ENCODE results near the gene SLC25A44.

The SLC25A44 gene

DNA sequence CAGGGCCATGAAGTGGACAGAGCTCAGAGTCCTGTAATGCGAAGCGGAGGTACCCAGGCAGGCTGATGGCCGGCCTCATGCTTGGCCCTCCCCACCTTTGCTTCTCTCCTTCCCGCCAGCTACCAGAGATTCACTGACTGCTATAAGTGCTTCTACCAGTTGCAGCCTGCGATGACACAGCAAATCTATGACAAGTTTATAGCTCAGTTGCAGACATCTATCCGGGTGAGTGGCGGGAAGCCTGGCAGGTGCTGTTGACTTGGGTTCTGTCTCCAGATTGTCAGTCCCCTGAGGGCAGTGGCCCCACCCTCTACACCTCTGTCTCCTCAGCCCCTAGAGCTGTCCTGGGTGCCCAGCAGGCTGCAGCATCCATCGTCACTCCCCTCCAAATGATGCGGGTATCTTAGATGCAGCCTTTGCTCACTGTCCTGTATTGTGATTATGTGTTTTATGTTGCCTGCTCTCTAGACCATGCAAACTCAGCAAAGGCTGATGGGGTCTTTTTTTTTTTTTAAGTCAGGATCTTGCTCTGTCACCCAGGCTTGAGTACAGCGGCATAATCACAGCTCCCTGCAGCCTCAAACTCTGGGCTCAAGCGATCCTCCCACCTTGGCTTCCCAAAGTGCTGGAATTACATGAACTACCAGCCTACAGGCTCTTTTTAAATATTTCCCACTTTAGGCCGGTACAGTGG is 38.4 kb downstream of the SLC25A44 start:
- Histone ChIP-seq H3K79me2 (ENCODE audit: insufficient read depth, low read depth) (no peaks in the 10 kb centered on the region), H3K4me2 (no peak overlapping the region), H3K4me1 (ENCODE audit: low read depth, poor library complexity, severe bottlenecking) (peaks cover 60% of the 10 kb centered on the region), H3K36me3 (ENCODE audit: insufficient read depth) (no peaks in the 10 kb centered on the region), H3K4me3 (IDR thresholded peaks at IDR 0.05; ENCODE audit: insufficient read depth, low read depth, low read length) (no peak overlapping the region), H3K9ac (no peak overlapping the region), H2AFZ (ENCODE audit: low read depth) (no peak overlapping the region), H3K27ac (no peak overlapping the region; the same call in 1 of the 2 replicates), H4K20me1 (ENCODE audit: insufficient read depth) (no peaks in the 10 kb centered on the region), H3K27me3 (ENCODE audit: insufficient read depth, low read depth) (no peaks in the 10 kb centered on the region)
- TF ChIP-seq, protein P1, sequence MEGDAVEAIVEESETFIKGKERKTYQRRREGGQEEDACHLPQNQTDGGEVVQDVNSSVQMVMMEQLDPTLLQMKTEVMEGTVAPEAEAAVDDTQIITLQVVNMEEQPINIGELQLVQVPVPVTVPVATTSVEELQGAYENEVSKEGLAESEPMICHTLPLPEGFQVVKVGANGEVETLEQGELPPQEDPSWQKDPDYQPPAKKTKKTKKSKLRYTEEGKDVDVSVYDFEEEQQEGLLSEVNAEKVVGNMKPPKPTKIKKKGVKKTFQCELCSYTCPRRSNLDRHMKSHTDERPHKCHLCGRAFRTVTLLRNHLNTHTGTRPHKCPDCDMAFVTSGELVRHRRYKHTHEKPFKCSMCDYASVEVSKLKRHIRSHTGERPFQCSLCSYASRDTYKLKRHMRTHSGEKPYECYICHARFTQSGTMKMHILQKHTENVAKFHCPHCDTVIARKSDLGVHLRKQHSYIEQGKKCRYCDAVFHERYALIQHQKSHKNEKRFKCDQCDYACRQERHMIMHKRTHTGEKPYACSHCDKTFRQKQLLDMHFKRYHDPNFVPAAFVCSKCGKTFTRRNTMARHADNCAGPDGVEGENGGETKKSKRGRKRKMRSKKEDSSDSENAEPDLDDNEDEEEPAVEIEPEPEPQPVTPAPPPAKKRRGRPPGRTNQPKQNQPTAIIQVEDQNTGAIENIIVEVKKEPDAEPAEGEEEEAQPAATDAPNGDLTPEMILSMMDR (conservative IDR thresholded peaks at IDR 0.05; ENCODE audit: low read depth, low read length): no peak

DNA sequence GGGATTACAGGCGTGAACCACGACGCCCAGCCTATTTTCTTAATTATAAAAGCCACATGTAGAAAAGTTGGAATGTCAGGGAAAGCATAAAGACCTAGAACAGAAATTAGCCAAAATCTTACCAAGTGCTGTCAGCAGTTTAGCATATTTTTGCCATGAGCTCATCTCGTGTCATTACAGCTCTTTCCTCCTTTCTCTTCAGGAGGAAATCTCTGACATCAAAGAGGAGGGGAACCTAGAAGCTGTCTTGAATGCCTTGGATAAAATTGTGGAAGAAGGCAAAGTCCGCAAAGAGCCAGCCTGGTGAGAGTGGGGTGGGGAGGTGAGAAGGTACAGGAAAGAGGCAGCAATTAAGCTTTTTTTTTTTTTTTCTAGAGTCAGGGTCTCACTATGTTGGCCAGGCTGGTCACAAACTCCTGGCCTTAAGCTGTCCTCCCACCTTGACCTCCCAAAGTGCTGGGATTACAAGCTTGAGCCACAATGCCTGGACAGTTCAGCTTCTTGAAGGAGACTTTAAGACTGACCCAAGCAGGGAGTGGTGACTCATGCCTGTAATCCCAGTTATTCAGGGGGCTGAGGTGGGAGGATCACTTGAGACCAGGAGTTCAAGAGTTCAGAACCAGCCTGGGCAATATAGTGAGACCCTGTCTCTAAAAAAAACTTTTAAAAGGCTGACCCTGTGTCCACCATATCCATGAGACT is 39.7 kb downstream of the SLC25A44 start:
- no peaks in the 10 kb centered on the region for H3K27me3 ChIP-seq (ENCODE audit: insufficient read depth, low read depth)
- no peaks in the 10 kb centered on the region for H4K20me1 ChIP-seq (ENCODE audit: insufficient read depth)
- no peaks in the 10 kb centered on the region for H3K79me2 ChIP-seq (ENCODE audit: insufficient read depth, low read depth)
- TF ChIP-seq, protein P1 (conservative IDR thresholded peaks at IDR 0.05; ENCODE audit: low read depth, low read length): no peak
- H2AFZ ChIP-seq (ENCODE audit: low read depth): no peak overlapping the region
- H3K36me3 ChIP-seq (ENCODE audit: insufficient read depth): no peaks in the 10 kb centered on the region
- no peak overlapping the region for H3K4me2 ChIP-seq
- peaks cover 47% of the 10 kb centered on the region for H3K4me1 ChIP-seq (ENCODE audit: low read depth, poor library complexity, severe bottlenecking)
- no peak overlapping the region for H3K27ac ChIP-seq
- H3K9ac ChIP-seq: no peak overlapping the region
- H3K4me3 ChIP-seq (IDR thresholded peaks at IDR 0.05; ENCODE audit: insufficient read depth, low read depth, low read length): no peak overlapping the region

DNA sequence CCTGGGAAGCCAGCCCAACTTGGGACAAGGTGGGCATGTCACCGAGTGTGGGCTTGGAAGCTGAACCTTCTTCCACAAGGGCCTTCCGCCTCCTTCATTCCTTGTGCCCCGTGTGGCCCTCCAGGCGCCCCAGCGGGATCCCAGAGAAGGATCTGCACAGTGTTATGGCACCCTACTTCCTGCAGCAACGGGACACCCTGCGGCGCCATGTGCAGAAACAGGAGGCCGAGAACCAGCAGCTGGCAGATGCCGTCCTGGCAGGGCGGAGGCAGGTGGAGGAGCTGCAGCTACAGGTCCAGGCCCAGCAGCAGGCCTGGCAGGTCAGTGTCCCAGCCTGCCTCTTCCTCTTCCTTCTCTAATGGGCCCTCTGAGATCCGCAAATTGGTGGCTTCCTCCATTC is 42.3 kb downstream of the SLC25A44 start:
- H3K79me2 ChIP-seq (ENCODE audit: insufficient read depth, low read depth): no peaks in the 10 kb centered on the region
- H3K36me3 ChIP-seq (ENCODE audit: insufficient read depth): no peaks in the 10 kb centered on the region
- no peak overlapping the region for H3K27ac ChIP-seq
- peaks cover 26% of the 10 kb centered on the region for H3K4me1 ChIP-seq (ENCODE audit: low read depth, poor library complexity, severe bottlenecking)
- no peaks in the 10 kb centered on the region for H4K20me1 ChIP-seq (ENCODE audit: insufficient read depth)
- H3K4me2 ChIP-seq: no peak overlapping the region
- no peak overlapping the region for H3K9ac ChIP-seq
- TF ChIP-seq, protein P1 (conservative IDR thresholded peaks at IDR 0.05; ENCODE audit: low read depth, low read length): no peak
- no peak overlapping the region for H3K4me3 ChIP-seq (IDR thresholded peaks at IDR 0.05; ENCODE audit: insufficient read depth, low read depth, low read length)
- H3K27me3 ChIP-seq (ENCODE audit: insufficient read depth, low read depth): no peaks in the 10 kb centered on the region
- H2AFZ ChIP-seq (ENCODE audit: low read depth): no peak overlapping the region

DNA sequence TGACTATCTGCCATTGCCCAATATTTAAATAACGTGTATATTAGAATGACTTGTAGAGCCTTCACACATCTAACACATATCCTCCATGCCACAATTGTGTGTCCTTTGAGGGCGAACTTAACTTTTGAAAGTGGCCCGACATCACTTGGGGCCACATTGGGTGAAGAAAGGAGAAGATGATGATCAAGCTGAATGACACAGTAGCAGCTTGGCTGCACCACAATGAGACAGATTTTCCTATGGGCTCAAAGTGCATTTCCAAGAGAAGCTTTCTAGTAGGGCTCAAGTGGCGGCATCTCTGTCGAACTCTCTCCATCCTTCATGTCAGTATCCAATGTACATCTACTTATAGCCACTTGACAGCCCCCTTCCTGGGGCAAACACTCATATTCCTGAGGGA is 44.3 kb downstream of the SLC25A44 start:
- no peak overlapping the region for H2AFZ ChIP-seq (ENCODE audit: low read depth)
- H3K9ac ChIP-seq: no peak overlapping the region
- TF ChIP-seq, protein P1 (conservative IDR thresholded peaks at IDR 0.05; ENCODE audit: low read depth, low read length): no peak
- H3K4me3 ChIP-seq (IDR thresholded peaks at IDR 0.05; ENCODE audit: insufficient read depth, low read depth, low read length): no peak overlapping the region
- H3K79me2 ChIP-seq (ENCODE audit: insufficient read depth, low read depth): no peaks in the 10 kb centered on the region
- no peak overlapping the region for H3K4me2 ChIP-seq
- no peaks in the 10 kb centered on the region for H3K36me3 ChIP-seq (ENCODE audit: insufficient read depth)
- no peak overlapping the region for H3K27ac ChIP-seq
- H3K4me1 ChIP-seq (ENCODE audit: low read depth, poor library complexity, severe bottlenecking): peaks cover 7% of the 10 kb centered on the region
- H4K20me1 ChIP-seq (ENCODE audit: insufficient read depth): no peaks in the 10 kb centered on the region
- no peaks in the 10 kb centered on the region for H3K27me3 ChIP-seq (ENCODE audit: insufficient read depth, low read depth)

Measured in KMS-11 (cell line).